Measurements from ENCODE around the gene C1QTNF5.

DNA sequence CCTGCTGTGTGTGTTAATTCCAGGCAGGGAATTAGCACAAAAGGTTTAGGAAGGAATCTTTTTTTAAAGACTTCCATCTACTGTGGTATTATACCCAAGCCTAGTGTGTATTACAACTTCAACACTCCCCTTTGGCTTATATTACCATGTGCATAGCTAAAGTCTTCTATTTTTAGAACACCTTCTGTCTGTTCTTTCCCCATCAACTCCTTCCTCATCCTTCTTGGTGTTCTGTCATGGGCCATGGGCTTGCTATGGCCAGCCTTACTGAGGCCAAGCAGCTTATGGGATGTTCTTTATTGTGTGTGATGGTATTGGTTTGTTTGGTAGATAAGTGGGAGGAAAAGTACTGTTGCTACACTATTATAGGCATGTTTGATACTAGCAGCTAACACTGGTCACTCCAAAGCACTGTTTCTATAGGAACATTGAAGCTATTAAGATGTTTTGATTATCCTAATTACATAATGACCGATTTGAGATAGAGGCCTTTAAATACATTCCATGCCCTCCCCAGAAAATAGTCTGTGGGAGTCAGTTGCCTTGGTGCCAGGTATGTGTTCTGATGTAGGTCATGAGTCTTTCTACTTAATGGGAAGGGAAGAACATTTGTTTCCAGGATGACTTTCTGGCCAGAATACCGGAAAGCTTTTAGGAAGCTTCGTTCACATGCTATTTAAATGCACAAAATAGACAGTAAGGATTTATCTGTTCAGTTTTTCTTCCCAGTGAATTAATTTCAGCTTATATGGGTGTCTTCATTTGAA lies 40.3 kb downstream of the C1QTNF5 start:
- TF ChIP-seq, protein P1, sequence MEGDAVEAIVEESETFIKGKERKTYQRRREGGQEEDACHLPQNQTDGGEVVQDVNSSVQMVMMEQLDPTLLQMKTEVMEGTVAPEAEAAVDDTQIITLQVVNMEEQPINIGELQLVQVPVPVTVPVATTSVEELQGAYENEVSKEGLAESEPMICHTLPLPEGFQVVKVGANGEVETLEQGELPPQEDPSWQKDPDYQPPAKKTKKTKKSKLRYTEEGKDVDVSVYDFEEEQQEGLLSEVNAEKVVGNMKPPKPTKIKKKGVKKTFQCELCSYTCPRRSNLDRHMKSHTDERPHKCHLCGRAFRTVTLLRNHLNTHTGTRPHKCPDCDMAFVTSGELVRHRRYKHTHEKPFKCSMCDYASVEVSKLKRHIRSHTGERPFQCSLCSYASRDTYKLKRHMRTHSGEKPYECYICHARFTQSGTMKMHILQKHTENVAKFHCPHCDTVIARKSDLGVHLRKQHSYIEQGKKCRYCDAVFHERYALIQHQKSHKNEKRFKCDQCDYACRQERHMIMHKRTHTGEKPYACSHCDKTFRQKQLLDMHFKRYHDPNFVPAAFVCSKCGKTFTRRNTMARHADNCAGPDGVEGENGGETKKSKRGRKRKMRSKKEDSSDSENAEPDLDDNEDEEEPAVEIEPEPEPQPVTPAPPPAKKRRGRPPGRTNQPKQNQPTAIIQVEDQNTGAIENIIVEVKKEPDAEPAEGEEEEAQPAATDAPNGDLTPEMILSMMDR (IDR thresholded peaks at IDR 0.05), result no peak
- TF ChIP-seq POLR2A (IDR thresholded peaks at IDR 0.05), result no peak
